ENCODE data around the gene CCDC184.

DNA sequence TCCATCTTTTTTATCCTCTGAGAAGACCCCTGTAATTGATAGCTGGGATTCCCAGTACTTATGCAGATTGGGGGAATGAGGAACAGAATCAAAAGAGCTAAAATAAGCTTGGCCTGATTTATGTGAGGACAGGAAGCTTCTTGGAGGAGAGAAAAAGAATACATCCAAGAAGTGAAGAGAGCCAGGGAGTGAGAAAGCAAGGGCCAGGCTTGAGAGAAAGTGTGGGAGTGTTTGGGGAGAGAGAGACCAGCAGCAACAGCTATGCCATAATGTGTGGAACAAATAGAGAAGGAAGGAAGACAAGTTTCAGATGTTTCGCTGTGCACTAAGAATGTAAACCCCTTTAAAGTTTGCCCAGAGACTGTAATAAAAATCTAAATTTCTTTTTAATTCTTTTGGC, 4.0 kb upstream of the CCDC184 start:
- TF ChIP-seq, protein P1, sequence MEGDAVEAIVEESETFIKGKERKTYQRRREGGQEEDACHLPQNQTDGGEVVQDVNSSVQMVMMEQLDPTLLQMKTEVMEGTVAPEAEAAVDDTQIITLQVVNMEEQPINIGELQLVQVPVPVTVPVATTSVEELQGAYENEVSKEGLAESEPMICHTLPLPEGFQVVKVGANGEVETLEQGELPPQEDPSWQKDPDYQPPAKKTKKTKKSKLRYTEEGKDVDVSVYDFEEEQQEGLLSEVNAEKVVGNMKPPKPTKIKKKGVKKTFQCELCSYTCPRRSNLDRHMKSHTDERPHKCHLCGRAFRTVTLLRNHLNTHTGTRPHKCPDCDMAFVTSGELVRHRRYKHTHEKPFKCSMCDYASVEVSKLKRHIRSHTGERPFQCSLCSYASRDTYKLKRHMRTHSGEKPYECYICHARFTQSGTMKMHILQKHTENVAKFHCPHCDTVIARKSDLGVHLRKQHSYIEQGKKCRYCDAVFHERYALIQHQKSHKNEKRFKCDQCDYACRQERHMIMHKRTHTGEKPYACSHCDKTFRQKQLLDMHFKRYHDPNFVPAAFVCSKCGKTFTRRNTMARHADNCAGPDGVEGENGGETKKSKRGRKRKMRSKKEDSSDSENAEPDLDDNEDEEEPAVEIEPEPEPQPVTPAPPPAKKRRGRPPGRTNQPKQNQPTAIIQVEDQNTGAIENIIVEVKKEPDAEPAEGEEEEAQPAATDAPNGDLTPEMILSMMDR (IDR thresholded peaks at IDR 0.05; ENCODE audit: poor library complexity) = no peak
- TF ChIP-seq EZH2 (IDR thresholded peaks at IDR 0.05; ENCODE audit: borderline replicate concordance) (no peak), EZH2phosphoT487 (IDR thresholded peaks at IDR 0.05; ENCODE audit: low read depth, severe bottlenecking, unreplicated experiment) (no peak)
